ENCODE results near the gene SEMA4B. TPM values are rescaled to one million over a fixed set of nuclear protein-coding genes. Genes with fewer than 3 reads are reported as not detected.
"Not testable (repeated sequence)": the region's sequence is repeated elsewhere in the genome, so short reads cannot be mapped to it uniquely, and the experiment has no call there.

Gene SEMA4B
- total RNA-seq, 1 donor from 2014 or later: 31.8 TPM

DNA sequence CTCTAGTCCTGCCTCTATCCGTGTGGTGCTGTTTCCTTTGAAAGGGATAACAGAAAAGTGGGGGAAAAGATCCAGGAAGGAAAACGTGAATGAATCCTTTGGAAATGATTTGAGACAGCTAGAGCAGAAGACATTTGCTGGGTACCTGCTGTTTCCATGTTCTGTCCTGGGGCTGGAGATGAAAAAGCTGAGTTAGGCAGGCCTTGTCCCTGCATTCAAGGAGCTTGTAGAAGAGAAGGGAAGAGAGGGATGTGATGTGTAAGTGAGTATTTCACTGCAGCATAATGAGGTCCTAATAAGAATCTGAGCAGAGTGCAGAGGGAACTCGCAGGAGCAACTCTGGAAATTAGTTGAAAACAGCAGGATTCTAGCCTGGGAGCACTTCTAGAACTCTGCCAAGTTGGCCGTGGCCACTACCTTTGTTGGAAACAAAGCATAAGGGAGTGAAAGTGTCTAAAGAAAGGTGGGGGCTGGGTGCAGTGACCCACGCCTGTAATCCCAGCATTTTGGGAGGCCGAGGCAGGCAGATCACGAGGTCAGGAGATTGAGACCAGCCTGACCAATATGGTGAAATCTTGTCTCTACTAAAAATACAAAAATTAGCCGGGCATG is 13.8 kb upstream of the SEMA4B start:
- peak overlapping the region; percentile 19 for H3K27ac Mint-ChIP-seq (ENCODE audit: unreplicated experiment)
- peaks cover 3% of the 10 kb centered on the region for H3K9me3 Mint-ChIP-seq (ENCODE audit: unreplicated experiment)
- TF ChIP-seq, protein P1, sequence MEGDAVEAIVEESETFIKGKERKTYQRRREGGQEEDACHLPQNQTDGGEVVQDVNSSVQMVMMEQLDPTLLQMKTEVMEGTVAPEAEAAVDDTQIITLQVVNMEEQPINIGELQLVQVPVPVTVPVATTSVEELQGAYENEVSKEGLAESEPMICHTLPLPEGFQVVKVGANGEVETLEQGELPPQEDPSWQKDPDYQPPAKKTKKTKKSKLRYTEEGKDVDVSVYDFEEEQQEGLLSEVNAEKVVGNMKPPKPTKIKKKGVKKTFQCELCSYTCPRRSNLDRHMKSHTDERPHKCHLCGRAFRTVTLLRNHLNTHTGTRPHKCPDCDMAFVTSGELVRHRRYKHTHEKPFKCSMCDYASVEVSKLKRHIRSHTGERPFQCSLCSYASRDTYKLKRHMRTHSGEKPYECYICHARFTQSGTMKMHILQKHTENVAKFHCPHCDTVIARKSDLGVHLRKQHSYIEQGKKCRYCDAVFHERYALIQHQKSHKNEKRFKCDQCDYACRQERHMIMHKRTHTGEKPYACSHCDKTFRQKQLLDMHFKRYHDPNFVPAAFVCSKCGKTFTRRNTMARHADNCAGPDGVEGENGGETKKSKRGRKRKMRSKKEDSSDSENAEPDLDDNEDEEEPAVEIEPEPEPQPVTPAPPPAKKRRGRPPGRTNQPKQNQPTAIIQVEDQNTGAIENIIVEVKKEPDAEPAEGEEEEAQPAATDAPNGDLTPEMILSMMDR (IDR thresholded peaks at IDR 0.05; ENCODE audit: partially characterized antibody, unreplicated experiment): no peak
- H3K27me3 Mint-ChIP-seq (ENCODE audit: unreplicated experiment): peaks cover 2% of the 10 kb centered on the region
- DNase-seq: no peak
- H3K36me3 Mint-ChIP-seq (ENCODE audit: unreplicated experiment): no peaks in the 10 kb centered on the region
- peaks cover 7% of the 10 kb centered on the region for H3K4me1 Mint-ChIP-seq (ENCODE audit: low read depth, unreplicated experiment)
- no peak overlapping the region for H3K4me3 Mint-ChIP-seq (ENCODE audit: unreplicated experiment)

DNA sequence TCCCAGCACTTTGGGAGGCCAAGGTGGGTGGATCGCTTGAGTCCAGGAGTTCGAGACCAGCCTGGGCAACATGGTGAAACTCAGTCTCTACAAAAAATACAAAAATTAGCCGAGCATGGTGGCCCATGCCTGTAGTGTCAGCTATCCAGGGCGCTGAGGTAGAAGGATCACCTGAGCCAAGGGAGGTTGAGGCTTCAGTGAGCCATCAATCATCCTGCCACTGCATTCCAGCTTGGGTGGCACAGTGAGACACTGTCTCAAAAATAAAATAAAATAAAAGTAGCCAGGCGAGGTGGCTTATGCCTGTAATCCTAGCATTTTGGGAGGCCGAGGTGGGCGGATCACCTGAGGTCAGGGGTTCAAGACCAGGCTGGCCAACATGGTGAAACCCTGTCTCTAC is 13.1 kb upstream of the SEMA4B start:
- H3K36me3 Mint-ChIP-seq (ENCODE audit: unreplicated experiment); H3K27ac Mint-ChIP-seq (ENCODE audit: unreplicated experiment); H3K9me3 Mint-ChIP-seq (ENCODE audit: unreplicated experiment); H3K4me3 Mint-ChIP-seq (ENCODE audit: unreplicated experiment); DNase-seq; H3K27me3 Mint-ChIP-seq (ENCODE audit: unreplicated experiment): not testable (repeated sequence)
- peaks cover 11% of the 10 kb centered on the region for H3K4me1 Mint-ChIP-seq (ENCODE audit: low read depth, unreplicated experiment)

DNA sequence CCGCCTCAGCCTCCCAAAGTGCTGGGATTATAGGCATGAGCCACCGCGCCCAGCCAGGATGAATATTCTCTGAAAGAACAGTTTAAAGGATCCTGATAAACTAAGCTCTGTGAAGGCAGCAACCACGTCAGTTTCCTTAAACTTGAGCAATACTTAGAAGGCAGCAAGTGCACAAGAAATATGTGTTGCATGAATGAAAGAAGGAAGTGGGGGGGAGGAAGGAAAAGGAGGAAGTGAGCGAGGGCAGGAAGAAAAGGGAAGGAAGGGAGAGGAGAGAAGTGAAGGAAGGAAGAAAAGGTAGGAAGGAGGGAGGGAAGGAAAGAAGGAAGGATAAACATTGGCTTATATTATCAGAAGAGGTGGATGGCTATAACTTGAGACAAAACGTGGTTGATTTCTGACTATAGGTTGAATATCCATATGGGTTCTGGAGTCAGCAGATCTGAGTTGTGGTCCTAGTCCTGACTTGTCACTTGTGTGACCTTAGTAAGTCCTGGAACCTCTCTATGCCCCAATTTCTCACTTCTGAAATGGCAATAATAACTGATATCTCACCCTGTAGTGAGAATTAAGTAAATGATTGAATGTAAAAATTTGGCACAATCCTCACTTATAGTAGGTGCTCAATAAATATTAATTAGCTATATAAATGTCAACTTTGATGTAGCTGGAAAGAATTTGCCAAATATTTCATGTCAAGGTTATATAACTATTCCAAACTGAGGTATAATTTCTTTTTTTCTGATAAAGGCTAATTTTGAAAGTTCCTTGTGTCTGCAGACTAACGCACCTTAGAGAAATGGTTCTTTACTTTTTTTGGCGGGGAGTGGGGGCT is 12.0 kb upstream of the SEMA4B start:
- Mint-ChIP-seq H3K4me3 (ENCODE audit: unreplicated experiment) (no peak overlapping the region), H3K4me1 (ENCODE audit: low read depth, unreplicated experiment) (peaks cover 13% of the 10 kb centered on the region), H3K27me3 (ENCODE audit: unreplicated experiment) (peaks cover 2% of the 10 kb centered on the region), H3K9me3 (ENCODE audit: unreplicated experiment) (peaks cover 4% of the 10 kb centered on the region), H3K36me3 (ENCODE audit: unreplicated experiment) (no peaks in the 10 kb centered on the region), H3K27ac (ENCODE audit: unreplicated experiment) (no peak overlapping the region)
- TF ChIP-seq, protein P1 (IDR thresholded peaks at IDR 0.05; ENCODE audit: partially characterized antibody, unreplicated experiment): no peak
- DNase-seq: no peak

DNA sequence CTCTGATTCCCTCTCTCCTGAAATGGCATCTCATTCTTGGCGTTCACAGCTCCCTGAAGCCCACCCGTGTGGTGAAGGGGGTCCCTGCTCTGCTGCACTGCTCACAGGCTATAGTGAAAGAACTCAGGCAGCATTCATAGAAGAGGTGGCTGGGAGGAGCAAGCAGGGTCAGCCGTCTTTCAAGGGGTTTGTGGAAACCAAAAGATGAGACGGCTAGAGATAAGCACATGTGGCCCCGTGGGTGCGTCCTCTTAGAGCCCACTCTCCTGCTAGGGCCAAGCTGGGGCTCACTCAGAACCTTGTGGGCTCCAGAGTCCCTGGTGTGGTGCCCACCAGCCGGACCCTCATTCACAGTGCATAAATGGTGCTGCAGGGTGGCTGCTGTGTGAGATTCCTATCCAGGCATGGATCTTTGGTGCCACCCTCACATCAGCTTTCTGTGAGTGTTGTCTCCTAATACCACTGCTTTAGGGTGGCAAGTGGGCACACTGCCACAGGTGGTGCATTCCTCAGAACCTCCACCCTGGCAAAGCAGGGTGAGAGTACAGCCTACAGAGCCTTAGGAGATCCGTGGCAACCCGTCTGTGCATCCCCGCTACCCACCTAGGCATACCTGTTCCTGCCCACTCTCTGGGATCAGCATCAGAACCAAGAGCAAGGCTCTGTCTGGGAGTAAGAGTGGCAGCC is 11.2 kb upstream of the SEMA4B start:
- Mint-ChIP-seq H3K4me1 (ENCODE audit: low read depth, unreplicated experiment) (peaks cover 13% of the 10 kb centered on the region), H3K27me3 (ENCODE audit: unreplicated experiment) (peaks cover 5% of the 10 kb centered on the region), H3K27ac (ENCODE audit: unreplicated experiment) (no peak overlapping the region), H3K36me3 (ENCODE audit: unreplicated experiment) (no peaks in the 10 kb centered on the region), H3K4me3 (ENCODE audit: unreplicated experiment) (no peak overlapping the region), H3K9me3 (ENCODE audit: unreplicated experiment) (peaks cover 4% of the 10 kb centered on the region)
- TF ChIP-seq, protein P1 (IDR thresholded peaks at IDR 0.05; ENCODE audit: partially characterized antibody, unreplicated experiment): no peak
- no peak for DNase-seq

DNA sequence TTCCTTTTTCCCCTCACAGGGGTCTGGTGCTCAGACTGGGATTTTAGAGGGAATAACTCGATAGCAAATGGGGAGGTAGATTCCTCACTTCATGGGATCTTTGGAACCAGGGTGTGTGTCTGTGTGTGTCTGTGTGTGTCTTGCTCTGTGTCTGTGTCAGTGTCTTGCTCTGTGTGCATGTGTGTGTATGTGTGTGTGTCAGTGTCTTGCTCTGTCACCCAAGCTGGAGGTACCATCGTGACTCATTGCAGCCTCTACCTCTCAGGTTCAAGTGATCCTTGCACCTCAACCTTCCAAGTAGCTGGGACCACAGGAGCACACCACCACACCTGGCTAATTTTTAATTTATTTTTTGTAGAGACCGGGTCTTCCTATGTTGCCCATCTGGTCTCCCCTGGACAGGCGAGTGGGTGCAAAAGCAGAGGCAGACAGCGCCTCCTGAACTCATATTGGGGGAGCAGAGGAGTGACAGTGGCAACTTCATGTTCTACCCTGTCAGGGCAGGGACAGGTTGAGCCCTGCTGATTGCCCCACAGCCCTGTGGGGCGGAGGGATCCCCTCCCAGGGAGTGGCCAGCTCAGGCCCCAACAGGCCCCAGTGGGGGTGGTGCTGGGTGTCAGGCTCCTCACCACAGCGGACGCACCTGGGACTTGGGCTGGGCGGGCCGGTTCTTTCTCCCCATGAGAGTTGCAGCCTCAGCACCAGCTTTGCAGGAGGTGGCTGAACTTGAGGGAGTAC is 10.4 kb upstream of the SEMA4B start:
- Mint-ChIP-seq H3K4me3 (ENCODE audit: unreplicated experiment) (no peak overlapping the region), H3K27ac (ENCODE audit: unreplicated experiment) (no peak overlapping the region), H3K36me3 (ENCODE audit: unreplicated experiment) (no peaks in the 10 kb centered on the region), H3K9me3 (ENCODE audit: unreplicated experiment) (peaks cover 4% of the 10 kb centered on the region), H3K4me1 (ENCODE audit: low read depth, unreplicated experiment) (peaks cover 10% of the 10 kb centered on the region), H3K27me3 (ENCODE audit: unreplicated experiment) (peaks cover 3% of the 10 kb centered on the region)
- no peak for DNase-seq
- TF ChIP-seq, protein P1 (IDR thresholded peaks at IDR 0.05; ENCODE audit: partially characterized antibody, unreplicated experiment): no peak
